Testis (tissue), 2 donors: Measurements from ENCODE around the gene STEEP1.

Experiments
- POLR2A ChIP-seq: fragments of 450-650 bp; IDR thresholded peaks from one replicate; pipeline ENCODE4 v1.6.1; 2017; ENCODE audit warnings: antibody characterized with exemption, mild to moderate bottlenecking, moderate library complexity
- TF ChIP-seq, protein P1 (sequence below), 3 experiments: fragments of 450-650 bp in 2 of 3; fragments of 200-600 bp in 1 of 3; sonication (generic) in 1 of 3; IDR thresholded peaks; one replicate each; pipeline ENCODE4 v1.5.1; 2016 to 2019; ENCODE audit warnings: antibody characterized with exemption in 3 of 3, mild to moderate bottlenecking in 2 of 3, moderate library complexity in 1 of 3

DNA sequence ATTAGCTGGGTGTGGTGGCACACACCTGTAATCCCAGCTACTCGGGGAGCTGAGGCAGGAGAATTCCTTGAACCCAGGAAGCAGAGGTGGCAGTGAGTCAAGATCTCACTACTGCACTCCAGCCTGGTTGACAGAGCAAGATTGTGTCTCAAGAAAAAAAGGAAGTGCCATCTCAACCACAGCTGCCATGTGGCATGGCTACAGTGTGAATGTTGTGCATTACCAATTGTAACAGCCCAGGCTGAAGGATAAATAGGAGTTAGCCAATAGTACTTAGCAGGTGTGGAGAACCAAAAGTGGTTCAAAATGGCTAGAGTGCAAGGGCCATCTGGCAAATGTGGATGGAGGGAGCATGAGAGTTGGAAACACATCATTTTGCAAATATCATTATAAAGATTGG, 68.0 kb downstream of the STEEP1 start:
- TF ChIP-seq, protein P1, sequence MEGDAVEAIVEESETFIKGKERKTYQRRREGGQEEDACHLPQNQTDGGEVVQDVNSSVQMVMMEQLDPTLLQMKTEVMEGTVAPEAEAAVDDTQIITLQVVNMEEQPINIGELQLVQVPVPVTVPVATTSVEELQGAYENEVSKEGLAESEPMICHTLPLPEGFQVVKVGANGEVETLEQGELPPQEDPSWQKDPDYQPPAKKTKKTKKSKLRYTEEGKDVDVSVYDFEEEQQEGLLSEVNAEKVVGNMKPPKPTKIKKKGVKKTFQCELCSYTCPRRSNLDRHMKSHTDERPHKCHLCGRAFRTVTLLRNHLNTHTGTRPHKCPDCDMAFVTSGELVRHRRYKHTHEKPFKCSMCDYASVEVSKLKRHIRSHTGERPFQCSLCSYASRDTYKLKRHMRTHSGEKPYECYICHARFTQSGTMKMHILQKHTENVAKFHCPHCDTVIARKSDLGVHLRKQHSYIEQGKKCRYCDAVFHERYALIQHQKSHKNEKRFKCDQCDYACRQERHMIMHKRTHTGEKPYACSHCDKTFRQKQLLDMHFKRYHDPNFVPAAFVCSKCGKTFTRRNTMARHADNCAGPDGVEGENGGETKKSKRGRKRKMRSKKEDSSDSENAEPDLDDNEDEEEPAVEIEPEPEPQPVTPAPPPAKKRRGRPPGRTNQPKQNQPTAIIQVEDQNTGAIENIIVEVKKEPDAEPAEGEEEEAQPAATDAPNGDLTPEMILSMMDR (IDR thresholded peaks at IDR 0.05) = no peak
- no peak for TF ChIP-seq POLR2A
